Sigmoid colon (tissue), 7 donors: ENCODE results near the gene SEC24D. TPM values are rescaled to one million over a fixed set of nuclear protein-coding genes. Genes with fewer than 3 reads are reported as not detected.
A peak's percentile ranks its signal among the peaks of the same experiment; 100 is the strongest.

ENCODE experiments used
- DNase-seq: peaks from one replicate; pipeline ENCODE4 v3.0.0-alpha.2; 2019
- H3K27ac ChIP-seq, 4 donors: fragments of 200-600 bp; sonication (generic); one replicate each; pipeline ENCODE4 v1.5.1; 2016 to 2019; ENCODE audit warnings: mild to moderate bottlenecking in 1 of 4
- H3K27me3 ChIP-seq, 3 donors: fragments of 200-600 bp; sonication (generic); one replicate each; pipeline ENCODE4 v1.5.1; 2019; ENCODE audit warnings: mild to moderate bottlenecking in 1 of 3
- H3K36me3 ChIP-seq, 4 donors: fragments of 200-600 bp; sonication (generic); one replicate each; pipeline ENCODE4 v1.5.1; 2016 to 2019
- H3K4me1 ChIP-seq, 4 donors: fragments of 200-600 bp; sonication (generic); one replicate each; pipeline ENCODE4 v1.5.1; 2017 to 2019
- H3K4me3 ChIP-seq, 4 donors: fragments of 200-600 bp; sonication (generic); one replicate each; pipeline ENCODE4 v1.5.1; 2017 to 2019; ENCODE audit warnings: mild to moderate bottlenecking in 2 of 4, moderate library complexity in 1 of 4
- H3K9me3 ChIP-seq, 4 donors: fragments of 200-600 bp in 3 of 4; sonication (generic) in 3 of 4; one replicate each; pipeline versions ENCODE4 v1.5.1 to v1.6.1; 2013 to 2019
- EP300 ChIP-seq, 4 donors: sonication (generic); formaldehyde crosslinking; IDR thresholded peaks; one replicate each; pipeline ENCODE4 v1.6.1; 2017; ENCODE audit warnings: antibody characterized with exemption in 4 of 4
- POLR2A ChIP-seq, 2 donors: fragments of 450-650 bp; IDR thresholded peaks; one replicate each; pipeline ENCODE4 v1.6.1; 2016; ENCODE audit warnings: antibody characterized with exemption in 2 of 2, mild to moderate bottlenecking in 2 of 2, moderate library complexity in 2 of 2
- POLR2AphosphoS5 ChIP-seq, 4 donors: sonication (generic); formaldehyde crosslinking; IDR thresholded peaks; one replicate each; pipeline ENCODE4 v1.6.1; 2017; ENCODE audit warnings: antibody characterized with exemption in 4 of 4
- WGBS, 2 donors: extraction: QIAGEN DNeasy Blood & Tissue Kit; methylation state at CpG; one replicate each; pipeline ENCODE4 v1.1.7; 2013; 5-methylcytosine and 5-hydroxymethylcytosine counted together
- intact Hi-C: fragments of 100-400 bp; cut with DNase I; formaldehyde crosslinking; loops from one replicate; pipeline ENCODE4 v1.15.1; 2023
- polyA plus RNA-seq, 3 donors: library from polyadenylated mRNA; stranded (reverse); fragments of 200-250 nt; gene quantifications; one replicate each; pipeline ENCODE4 v1.2.3, GENCODE V29; 2013
- total RNA-seq, 4 donors: library from RNA; depleted of rRNA; stranded (reverse); fragments of >200 nt; gene quantifications; one replicate each; pipeline ENCODE4 v1.1.0, GENCODE V29; 2016
- TF ChIP-seq, protein P1 (sequence below), 4 experiments: fragments of 450-650 bp in 3 of 4; fragments of 200-600 bp in 1 of 4; IDR thresholded peaks; one replicate each; pipeline ENCODE4 v1.5.1; 2016 to 2019; ENCODE audit warnings: antibody characterized with exemption in 4 of 4, mild to moderate bottlenecking in 3 of 4, moderate library complexity in 2 of 4
- donor health status: healthy with polysubstance abuse.
- donor health status: Bipolar disorder and iron deficiency.
- donor health status: healthy.

SEC24D gene
- total and polyA plus RNA-seq, 7 donors, result 18.6 to 42.4 (median 27.6) TPM

GRCh38 chr4:118867311-118868067 lies 31.6 kb upstream of the SEC24D start:
- peaks cover 0 to 17% (median 10%) of the 10 kb centered on the region in 4 donors for H3K4me1 ChIP-seq
- TF ChIP-seq POLR2A (IDR thresholded peaks at IDR 0.05) (no peak), POLR2AphosphoS5 (IDR thresholded peaks at IDR 0.05) (no peak), EP300 (IDR thresholded peaks at IDR 0.05) (no peak)
- TF ChIP-seq, protein P1, sequence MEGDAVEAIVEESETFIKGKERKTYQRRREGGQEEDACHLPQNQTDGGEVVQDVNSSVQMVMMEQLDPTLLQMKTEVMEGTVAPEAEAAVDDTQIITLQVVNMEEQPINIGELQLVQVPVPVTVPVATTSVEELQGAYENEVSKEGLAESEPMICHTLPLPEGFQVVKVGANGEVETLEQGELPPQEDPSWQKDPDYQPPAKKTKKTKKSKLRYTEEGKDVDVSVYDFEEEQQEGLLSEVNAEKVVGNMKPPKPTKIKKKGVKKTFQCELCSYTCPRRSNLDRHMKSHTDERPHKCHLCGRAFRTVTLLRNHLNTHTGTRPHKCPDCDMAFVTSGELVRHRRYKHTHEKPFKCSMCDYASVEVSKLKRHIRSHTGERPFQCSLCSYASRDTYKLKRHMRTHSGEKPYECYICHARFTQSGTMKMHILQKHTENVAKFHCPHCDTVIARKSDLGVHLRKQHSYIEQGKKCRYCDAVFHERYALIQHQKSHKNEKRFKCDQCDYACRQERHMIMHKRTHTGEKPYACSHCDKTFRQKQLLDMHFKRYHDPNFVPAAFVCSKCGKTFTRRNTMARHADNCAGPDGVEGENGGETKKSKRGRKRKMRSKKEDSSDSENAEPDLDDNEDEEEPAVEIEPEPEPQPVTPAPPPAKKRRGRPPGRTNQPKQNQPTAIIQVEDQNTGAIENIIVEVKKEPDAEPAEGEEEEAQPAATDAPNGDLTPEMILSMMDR (IDR thresholded peaks at IDR 0.05), result no peak
- no peaks in the 10 kb centered on the region for H3K9me3 ChIP-seq
- intact Hi-C loops, result no loop called here
- H3K27me3 ChIP-seq, result no peaks in the 10 kb centered on the region
- H3K36me3 ChIP-seq, result no peaks in the 10 kb centered on the region
- 85 to 94% methylated on average over 3 of the region's 3 CpGs for WGBS, 2 donors
- DNase-seq, result no peak
- no peak overlapping the region for H3K27ac ChIP-seq
- no peak overlapping the region for H3K4me3 ChIP-seq

- WGBS, 2 donors, result 68 to 84% methylated on average over 1 of the region's 1 CpG
- no peak for DNase-seq
- intact Hi-C loops, result no loop called here
- TF ChIP-seq POLR2AphosphoS5 (IDR thresholded peaks at IDR 0.05), result no peak
- TF ChIP-seq, protein P1 (IDR thresholded peaks at IDR 0.05), result no peak
- no peak for TF ChIP-seq EP300 (IDR thresholded peaks at IDR 0.05)
- TF ChIP-seq POLR2A (IDR thresholded peaks at IDR 0.05), result no peak
- Histone ChIP-seq H3K36me3 (no peaks in the 10 kb centered on the region), H3K9me3 (no peaks in the 10 kb centered on the region), H3K27ac (no peak overlapping the region), H3K27me3 (no peaks in the 10 kb centered on the region), H3K4me1 (peaks cover 0 to 17% (median 10%) of the 10 kb centered on the region in 4 donors), H3K4me3 (no peak overlapping the region)
These were observed 30.5 kb upstream of the SEC24D start for GRCh38 chr4:118866442-118866841.

DNA sequence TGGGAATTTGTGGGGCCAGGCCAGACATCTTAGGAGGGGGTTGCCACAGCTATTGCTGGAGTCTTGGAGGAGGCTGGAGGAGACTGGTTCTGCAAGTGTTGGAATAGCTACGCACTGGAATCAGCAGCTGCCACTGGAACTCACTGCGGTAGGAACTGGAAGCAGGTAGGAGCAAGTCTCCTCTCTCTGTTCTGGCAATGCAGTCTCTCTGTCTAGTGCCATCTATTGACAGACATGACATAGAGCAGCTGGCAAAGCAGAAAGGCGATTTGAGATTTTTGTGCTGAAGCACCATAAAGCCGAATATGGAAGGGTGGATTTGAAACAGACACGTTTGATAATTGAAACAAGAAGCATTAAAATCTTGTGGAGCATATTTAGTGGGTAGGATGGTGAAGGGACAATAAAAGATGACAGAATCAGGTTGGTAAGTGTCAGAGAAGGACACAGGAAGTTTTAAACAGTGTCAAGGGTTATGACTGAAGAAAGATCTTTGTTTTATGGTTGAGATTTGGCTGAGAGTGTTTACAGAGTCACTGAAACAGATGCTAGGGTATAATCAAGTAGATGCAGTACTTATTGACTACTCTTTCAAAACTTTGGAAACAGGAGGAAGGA lies 29.3 kb upstream of the SEC24D start:
- no peak for DNase-seq
- Histone ChIP-seq H3K36me3 (no peaks in the 10 kb centered on the region), H3K4me3 (no peak overlapping the region), H3K27ac (no peak overlapping the region), H3K27me3 (no peaks in the 10 kb centered on the region), H3K9me3 (no peaks in the 10 kb centered on the region), H3K4me1 (peaks cover 0 to 11% (median 7%) of the 10 kb centered on the region in 4 donors)
- TF ChIP-seq, protein P1 (IDR thresholded peaks at IDR 0.05), result peak in 3 of 4 experiments; percentile 30 to 47 (median 40)
- no peak for TF ChIP-seq POLR2A (IDR thresholded peaks at IDR 0.05)
- no peak for TF ChIP-seq EP300 (IDR thresholded peaks at IDR 0.05)
- TF ChIP-seq POLR2AphosphoS5 (IDR thresholded peaks at IDR 0.05), result peak in 2 of 4 donors; percentile 29 to 45
- intact Hi-C loops, result no loop called here
- 7 to 23% methylated on average over 5 of the region's 5 CpGs for WGBS, 2 donors

DNA sequence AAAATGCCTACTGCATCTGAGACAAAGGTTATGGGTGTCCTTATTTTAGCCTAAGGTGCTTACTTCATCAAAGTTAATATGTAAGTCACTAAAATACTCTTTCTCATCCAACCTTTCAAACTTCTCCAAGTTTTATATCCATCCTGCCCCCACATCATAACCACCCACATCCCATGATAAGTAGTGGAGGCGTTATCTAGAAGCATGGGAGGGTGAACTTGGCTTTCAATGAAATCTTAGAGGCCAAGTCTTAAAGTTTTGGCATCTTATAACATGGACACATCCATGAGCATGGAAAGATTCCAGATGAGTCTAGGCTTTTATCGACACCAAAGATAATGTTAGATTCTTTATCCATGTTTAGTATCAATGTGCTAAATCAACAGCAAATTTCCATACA lies 22.9 kb upstream of the SEC24D start:
- no peaks in the 10 kb centered on the region for H3K9me3 ChIP-seq
- intact Hi-C loops, result no loop called here
- H3K27me3 ChIP-seq, result no peaks in the 10 kb centered on the region
- no peaks in the 10 kb centered on the region for H3K36me3 ChIP-seq
- 88 to 98% methylated on average over 2 of the region's 2 CpGs for WGBS, 2 donors
- no peak overlapping the region for H3K4me3 ChIP-seq
- TF ChIP-seq, protein P1 (IDR thresholded peaks at IDR 0.05), result no peak
- TF ChIP-seq EP300 (IDR thresholded peaks at IDR 0.05), result no peak
- TF ChIP-seq POLR2A (IDR thresholded peaks at IDR 0.05), result no peak
- no peak for TF ChIP-seq POLR2AphosphoS5 (IDR thresholded peaks at IDR 0.05)
- no peak for DNase-seq
- H3K4me1 ChIP-seq, result no peaks in the 10 kb centered on the region
- H3K27ac ChIP-seq, result no peak overlapping the region
